ACHN (cell line): Measurements from ENCODE around the gene WIPF1.

Experiments used
- DNase-seq: peaks from one replicate; pipeline ENCODE4 v3.0.0-alpha.2; 2015
- in situ Hi-C: cut with HindIII; loops from 2 replicates; pipeline ENCODE4 v1.10.0; 2017; ENCODE audit warnings: low sequenced_read_pairs, low pct_ligation_motif_present, low pct_unique_long_range_greater_than_20kb

Gene WIPF1

GRCh38 chr2:174605687-174606086 is 8.1 kb upstream of the WIPF1 start:
- DNase-seq: peak; percentile 60
- in situ Hi-C loops: no loop called here

- peak; percentile 42 for DNase-seq
- in situ Hi-C loops: no loop called here
Observed at GRCh38 chr2:174603280-174603679, 5.7 kb upstream of the WIPF1 start.

GRCh38 chr2:174602745-174603144 is 5.1 kb upstream of the WIPF1 start:
- no peak for DNase-seq
- in situ Hi-C loops: no loop called here

GRCh38 chr2:174600349-174600748 is 2.7 kb upstream of the WIPF1 start:
- no peak for DNase-seq
- in situ Hi-C loops: no loop called here

GRCh38 chr2:174599310-174599921 is 1.8 kb upstream of the WIPF1 start:
- in situ Hi-C loops: no loop called here
- no peak for DNase-seq

- DNase-seq: no peak
- in situ Hi-C loops: no loop called here
Observed at GRCh38 chr2:174597009-174597344, 627 bp downstream of the WIPF1 start.

- no peak for DNase-seq
- in situ Hi-C loops: no loop called here
Observed at GRCh38 chr2:174595891-174596397, 1.7 kb downstream of the WIPF1 start.

- in situ Hi-C loops: no loop called here
- DNase-seq: no peak
Observed at GRCh38 chr2:174595116-174595809, 2.3 kb downstream of the WIPF1 start.

GRCh38 chr2:174594456-174594855 is 3.1 kb downstream of the WIPF1 start:
- DNase-seq: no peak
- in situ Hi-C loops: no loop called here

GRCh38 chr2:174593574-174594203 is 3.9 kb downstream of the WIPF1 start:
- in situ Hi-C loops: no loop called here
- DNase-seq: peak; percentile 43

GRCh38 chr2:174593041-174593440 is 4.6 kb downstream of the WIPF1 start:
- in situ Hi-C loops: no loop called here
- DNase-seq: no peak

GRCh38 chr2:174591740-174592139 is 5.9 kb downstream of the WIPF1 start:
- in situ Hi-C loops: no loop called here
- DNase-seq: no peak

- no peak for DNase-seq
- in situ Hi-C loops: no loop called here
Observed at GRCh38 chr2:174590928-174591648, 6.5 kb downstream of the WIPF1 start.

GRCh38 chr2:174590346-174590745 is 7.3 kb downstream of the WIPF1 start:
- DNase-seq: no peak
- in situ Hi-C loops: no loop called here

- in situ Hi-C loops: no loop called here
- no peak for DNase-seq
Observed at GRCh38 chr2:174589334-174589733, 8.3 kb downstream of the WIPF1 start.

GRCh38 chr2:174588463-174588862 is 9.1 kb downstream of the WIPF1 start:
- in situ Hi-C loops: no loop called here
- DNase-seq: no peak

- DNase-seq: no peak
- in situ Hi-C loops: no loop called here
Observed at GRCh38 chr2:174587579-174587978, 10.0 kb downstream of the WIPF1 start.

GRCh38 chr2:174586418-174587295 is 10.9 kb downstream of the WIPF1 start:
- in situ Hi-C loops: no loop called here
- DNase-seq: no peak
